Kidney glomerular epithelial cell (primary cell): ENCODE measurements around the gene CYRIA.
A peak's percentile ranks its signal among the peaks of the same experiment; 100 is the strongest.

Experiments used
- DNase-seq: peaks from one replicate; lab custom pipeline; 2025; lab: John Stamatoyannopoulos, UW

CYRIA gene

DNA sequence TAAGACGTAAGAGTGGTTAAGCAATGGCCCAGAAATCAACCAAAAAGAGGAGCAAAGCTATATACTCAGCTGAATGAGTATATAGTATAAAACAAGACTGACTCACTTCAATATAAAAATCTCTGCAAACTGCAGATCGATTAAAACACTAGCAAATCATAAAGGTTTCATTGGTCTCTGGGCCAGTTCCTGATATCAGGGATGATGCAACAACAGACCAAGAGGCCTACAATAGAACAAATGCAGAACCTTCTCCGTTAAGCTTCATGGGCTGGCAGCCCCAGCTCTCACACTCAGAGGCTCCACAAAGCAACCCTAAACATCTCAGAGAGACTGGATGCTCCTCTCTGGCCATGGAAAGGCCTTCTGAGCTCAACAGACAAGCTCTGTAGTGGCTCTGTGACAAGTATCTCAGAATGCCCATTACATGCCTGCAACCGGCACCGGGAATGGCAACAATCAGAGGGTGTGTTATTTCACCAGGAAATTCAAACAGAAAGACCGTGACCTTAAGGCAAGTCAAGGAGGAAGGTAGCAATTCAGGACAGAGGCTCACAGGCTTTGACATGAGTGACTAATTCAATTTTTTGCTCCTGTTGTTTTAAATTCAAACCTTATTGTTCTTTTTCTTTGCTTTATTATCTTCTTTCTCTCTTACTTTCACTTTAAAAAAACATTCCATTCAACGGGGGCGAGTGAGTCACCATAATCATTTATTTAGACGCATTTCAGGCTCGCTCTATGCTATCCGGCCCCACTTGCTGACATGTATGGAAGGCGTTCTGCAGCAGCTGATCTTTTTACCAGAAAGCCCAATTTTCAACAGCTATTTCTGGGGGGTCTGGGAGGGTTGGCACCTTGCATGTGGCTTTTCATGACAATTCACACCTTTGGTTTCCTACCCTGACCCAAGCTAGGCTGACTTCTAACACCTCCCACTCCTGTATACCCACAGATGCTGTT lies 15.1 kb downstream of the CYRIA start:
- peak; percentile 58 for DNase-seq

DNA sequence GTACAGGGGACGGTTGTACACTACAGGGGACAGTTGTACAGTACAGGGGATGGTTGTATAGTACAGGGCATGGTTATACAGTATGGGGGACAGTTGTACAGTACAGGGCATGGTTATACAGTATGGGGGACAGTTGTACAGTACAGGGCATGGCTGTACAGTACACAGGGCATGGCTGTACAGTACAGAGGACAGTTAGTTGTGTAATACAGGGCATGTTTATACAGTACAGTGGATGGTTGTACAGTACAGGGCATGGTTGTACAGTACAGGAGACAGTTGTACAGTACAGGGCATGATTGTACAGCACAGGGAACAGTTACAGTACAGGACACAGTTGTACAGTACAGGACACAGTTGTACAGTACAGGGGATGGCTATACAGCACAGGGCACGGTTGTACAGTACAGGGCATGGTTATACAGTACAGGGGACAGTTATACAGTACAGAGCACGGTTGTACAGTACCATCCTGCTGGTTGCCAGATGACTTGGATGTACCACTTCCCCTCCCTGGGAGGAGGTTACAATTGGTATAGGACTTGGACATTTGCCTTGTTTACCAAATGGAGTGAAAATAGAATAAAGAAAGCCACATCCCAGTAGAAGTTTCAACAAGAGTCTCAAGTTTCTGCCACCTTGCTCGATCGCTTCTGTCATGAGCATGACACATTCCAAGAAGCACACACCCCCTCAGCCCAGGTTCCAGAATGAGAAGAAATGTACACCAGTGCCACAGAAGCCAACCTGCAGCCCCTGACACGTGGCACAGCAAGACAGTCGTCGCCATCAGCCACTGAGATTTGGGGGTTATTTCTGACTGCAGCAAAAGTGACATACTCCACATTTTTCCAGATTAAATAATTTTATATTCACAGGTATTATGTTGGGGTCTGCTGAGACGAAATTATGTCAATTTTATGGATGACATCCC lies 16.0 kb downstream of the CYRIA start:
- no peak for DNase-seq

DNA sequence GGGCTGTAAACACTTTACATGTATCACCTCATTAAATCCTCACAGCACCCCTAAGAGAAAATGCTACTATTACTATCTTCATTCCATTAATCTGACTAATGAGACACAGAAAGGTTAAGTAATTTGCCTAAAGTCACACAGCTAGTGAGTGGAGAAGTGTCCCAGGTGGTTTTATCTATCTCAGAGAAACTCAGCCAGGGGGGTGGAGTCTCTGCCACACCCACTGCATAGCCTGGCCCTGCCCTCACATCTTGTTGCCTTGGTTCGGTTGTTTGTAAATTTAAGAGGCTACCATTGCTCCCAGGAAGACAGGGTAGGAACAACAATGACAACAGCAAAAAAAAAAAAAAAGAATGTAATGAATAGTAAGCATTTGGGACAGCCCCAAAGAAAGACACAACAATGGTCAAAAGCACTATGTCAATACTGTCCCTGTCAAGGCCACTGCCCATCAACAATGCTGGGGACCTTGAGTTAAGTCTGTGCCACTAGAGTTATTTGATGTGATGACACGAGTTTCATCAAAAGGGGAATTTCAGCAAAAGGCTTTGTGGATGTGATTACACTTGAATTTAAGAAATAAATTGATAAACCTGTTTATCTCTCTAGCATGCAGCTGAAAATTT lies 17.5 kb downstream of the CYRIA start:
- no peak for DNase-seq

DNA sequence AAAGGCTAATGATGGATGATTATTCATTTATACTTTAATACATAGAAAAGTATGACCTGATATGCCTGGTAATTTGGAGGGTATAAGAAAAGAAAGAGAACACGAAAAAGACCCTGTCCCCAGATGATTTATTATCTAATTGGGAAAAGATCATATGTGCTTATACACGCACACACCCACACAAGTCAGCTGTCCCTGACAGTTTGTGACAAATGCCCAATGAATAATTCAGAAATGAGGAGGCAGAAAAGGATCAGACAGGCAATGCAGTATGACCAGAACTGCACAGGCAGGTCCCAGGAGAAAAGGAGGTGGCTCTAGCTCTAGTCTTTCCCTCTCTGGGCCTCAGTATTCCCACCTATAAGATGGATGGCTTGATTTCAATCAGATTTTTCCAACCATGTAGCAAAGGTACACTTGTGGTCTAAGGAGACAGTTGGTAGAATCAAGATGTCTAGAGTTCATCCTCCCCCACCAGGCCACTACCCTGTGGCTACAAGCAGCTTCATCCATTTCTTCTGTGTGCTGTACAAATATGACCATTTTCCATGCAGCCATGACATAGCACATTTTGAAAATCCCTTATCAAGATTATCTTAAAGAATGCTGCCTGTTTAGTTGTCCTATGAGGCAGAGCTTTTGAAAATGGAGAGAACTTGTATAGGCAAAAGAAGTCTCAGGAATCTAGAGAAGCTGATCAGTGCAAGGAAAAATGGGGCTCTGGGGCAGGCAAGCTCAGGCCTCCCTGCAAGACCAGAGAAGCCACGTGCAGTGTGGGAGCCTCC lies 19.7 kb downstream of the CYRIA start:
- DNase-seq: no peak

DNA sequence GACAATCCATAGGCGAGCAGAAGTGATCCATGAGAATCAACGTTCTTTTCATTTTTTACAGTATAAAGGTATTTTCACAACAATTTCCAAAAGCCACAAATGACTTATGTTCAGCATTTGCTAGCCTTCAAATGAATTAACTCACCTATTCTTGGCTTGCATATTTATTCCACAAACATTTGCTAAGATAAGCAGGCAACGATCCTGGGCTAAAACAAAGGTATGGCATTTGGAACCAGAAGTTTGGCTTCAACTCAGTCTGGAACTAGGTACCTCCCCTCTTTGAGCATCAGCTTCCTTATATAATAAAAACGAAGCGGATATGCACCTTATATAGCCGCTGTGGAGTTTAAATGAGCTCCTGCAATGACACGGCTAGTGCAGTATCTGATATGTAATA lies 20.5 kb downstream of the CYRIA start:
- no peak for DNase-seq

DNA sequence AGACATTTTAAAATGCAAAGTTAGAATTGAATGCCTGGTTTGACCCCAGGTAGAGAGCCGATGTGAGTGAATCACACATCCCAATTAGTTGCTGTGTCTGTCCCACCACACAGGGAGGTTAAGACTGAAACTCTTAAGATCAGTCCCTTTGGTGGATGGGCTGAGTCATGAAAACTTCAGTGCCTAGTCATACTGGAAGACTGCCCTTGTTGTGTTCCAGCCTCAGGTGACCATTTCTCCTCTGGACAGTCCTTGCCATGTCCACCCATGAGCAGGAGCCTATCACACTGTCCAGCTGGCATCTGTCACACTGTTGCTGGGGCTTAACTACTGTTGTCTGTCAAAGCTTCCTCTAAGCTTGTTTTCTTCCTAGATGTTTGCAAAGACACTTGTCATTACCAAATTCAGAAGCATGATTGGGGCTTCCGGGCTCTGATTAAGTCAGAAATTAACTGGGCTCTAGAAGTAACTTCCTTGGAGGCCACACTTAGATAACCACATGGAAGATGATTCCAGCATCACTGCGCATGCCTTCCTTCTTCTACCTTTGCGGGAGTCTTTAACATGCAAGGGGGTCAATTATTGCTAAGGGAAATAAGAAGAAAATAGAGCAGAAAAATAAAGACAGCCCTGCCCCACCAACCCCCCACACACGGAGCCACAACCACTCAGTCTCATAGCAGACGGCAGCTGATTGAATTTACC lies 21.3 kb downstream of the CYRIA start:
- DNase-seq: peak; percentile 22

DNA sequence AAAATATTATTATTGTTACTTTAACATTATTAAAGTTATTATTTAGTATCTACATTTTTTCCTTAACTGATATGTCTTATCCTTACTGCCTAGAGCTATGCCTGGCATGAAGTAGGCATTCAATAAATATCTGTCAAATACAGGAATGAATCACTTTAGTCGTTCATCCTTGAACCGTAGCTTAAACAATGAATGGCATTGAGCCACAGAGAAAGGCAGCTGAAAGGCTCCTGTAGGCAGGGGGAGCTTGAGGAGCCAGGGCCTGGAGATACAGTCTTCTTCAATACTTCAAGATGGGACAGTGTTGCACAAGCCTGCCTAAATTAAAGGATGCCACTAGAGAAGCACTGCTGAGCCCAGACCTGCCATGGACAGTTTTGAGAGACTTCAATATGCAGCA lies 22.5 kb downstream of the CYRIA start:
- DNase-seq: peak; percentile 55

DNA sequence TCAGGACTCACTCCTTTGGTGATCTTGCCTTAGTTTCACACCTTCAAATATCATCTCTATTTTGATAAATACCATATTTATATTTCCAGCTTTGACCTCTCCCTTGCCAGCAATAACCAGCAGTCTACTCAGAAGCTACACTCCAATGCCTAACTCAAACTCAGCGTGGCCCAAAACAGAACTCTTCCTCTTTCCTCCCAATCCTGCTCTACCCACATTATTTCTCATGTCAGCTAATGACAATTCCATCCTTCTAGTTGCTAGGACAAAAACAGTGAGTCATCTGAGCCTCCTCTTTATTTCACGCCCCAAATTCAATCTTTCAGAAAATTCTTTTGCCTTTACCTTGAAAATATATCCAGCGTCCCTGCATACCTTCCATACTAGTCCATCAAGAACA lies 23.5 kb downstream of the CYRIA start:
- DNase-seq: no peak

DNA sequence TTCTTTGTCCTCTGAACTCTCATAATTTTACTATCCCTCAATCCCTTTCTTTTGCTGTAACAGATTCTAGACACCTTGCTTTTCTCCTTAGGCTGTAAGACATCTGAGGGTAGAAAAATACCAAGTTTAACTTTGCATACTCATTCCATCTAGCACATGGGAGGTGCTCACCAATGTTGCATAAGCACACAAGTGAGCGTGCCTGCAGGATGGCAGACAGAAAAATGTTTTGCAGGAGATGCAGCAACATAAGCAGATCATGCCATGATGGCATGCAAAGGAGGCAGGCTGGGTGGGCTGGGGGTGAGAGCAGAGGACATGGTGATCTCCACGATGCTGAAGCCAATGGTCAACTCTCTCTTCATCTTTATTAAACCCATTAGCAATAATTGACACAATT lies 24.1 kb downstream of the CYRIA start:
- DNase-seq: no peak

DNA sequence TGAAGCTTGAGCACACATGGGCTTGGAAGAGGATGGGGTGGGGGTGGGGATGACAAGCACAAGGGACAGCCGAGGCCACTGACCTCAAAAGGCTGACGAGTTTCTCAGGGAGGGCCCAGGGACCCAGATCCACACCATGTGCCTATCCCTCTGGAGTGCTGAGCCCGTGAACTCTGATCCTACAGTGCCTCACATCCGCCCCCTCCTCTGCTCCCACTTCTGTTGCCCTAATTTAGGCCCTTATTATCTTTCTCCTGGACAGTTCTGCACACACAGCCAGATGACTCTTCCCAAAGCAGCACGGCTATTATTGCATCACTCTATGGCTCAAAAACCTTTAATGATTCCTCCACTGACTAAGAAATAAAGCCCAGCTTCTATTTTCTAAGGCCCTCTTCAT lies 24.8 kb downstream of the CYRIA start:
- DNase-seq: no peak

DNA sequence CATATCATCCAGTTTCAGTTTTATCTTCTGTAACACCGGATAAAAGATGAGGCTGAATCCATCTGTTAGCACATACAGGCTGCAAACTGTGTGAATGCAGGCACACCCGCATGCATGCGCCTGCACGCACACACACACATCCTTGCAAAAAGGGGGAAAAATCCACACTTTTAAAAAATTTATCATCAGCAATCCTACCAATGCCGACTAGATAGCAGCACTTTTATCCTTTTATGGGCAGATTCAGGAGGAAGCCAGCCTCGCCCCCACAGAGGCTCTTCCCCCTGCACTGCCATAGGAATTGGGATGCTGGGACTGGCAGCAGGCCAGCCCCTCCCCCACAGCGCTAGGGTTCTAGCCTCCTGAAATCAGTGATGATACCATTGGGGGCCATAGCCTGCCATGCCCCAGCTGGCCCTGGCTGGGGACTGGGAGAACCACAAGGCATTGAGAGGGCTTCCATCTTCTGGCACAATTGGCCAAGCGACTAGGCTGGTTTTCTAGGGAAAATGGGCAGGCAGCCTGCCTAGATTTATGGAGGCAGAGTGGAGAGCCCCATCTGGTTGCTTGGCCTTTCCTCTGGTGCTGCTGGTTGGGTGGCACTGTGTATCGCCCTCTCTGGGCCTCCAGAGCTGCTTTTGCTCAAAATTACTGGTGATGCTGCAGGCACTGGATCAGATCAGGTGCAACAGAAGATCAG lies 25.5 kb downstream of the CYRIA start:
- DNase-seq: no peak

DNA sequence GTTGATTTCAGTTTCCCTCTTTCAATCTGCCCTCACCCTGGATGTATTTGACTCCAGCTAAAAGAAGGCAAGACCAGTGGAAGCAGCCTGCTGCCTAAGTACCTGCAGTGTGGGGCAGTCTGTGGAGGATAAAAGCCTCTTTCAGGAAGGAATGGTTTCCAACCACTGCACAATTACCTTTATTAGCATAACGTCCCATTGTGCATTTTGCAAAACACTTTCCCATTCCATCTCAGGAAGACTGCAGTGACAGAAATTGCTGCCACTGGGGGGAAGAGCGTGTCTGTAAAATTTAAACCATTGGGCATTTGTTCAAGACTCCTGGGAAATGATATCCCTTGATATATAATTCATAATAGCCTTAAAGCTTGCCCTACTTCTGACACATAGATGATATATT lies 26.2 kb downstream of the CYRIA start:
- DNase-seq: no peak

DNA sequence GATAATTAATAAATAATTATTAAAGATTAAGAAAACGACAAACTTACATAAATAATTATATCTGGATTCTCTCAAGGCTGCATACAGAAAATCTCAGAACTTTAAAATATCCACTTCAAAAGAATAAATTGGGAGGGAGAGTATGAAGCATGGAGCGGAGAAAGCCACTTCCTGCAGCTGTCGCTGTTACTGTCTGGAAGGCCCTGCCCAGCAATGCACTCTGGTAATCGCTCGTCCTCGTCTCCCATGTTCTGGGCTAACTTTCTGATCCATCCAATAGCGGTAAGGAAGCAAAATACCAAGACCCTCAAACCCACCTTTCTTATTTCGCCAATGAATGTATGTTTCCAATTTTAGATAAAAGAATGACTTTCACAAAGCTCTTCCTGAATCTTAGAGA lies 26.7 kb downstream of the CYRIA start:
- DNase-seq: no peak

DNA sequence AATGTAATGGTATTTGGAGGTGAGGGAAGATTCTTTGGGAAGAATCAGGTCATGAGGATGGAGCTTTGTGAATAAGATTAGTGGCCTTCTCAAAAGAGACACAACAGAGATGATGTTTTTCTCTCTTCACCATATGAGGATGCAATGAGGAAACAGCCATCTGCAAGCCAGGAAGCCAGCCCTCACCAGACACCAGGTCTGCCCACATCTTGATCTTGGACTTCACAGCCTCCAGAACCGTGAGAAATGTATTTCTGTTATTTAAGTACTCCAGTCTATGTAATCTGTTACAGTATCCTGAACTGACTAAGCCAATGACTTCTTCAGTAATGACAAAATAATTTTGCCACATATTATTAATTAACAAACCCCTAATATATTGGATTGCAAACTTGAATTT lies 28.3 kb downstream of the CYRIA start:
- DNase-seq: no peak

DNA sequence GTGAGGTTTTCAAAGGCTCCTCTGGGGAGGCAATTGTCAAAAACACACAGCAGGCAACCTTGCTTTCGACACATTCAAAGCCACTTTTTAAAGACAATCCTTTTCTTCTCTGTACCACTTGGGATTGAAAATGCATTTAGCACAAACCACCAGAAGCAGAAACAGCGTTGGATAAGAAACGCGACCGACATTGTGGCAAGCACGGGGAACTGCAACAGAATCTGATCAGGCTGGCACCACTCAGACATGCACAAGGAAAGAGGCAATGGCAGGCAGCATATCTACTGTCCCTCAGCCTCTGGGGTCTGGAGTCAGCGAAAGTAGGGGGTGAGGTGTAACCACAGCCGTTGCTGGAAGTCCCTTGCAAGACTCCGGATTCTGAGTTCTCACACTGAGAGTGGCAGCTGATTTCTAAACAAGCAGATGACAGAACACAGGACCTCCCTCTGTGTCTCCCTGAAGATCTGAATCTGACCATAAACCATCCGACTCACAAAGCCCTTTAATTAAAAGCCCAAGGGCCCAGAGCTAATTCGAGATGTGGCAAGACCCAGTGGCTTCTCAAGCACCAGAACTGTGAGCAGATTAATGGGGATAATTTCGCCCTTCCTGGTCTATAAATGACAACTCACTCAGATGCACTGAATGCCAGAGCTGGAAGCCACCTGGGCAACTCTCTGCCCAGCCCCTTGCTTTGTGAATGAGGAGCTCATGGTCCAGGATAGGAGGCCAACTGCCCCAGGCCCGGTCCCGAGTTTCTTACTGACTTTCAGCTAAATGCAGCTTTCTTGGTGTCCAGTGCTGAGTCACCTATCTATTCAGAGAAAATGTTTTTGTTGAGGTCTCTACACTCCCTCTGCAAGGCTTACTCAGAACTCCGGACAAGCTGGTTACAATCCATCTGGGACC lies 29.6 kb downstream of the CYRIA start:
- DNase-seq: peak; percentile 36

DNA sequence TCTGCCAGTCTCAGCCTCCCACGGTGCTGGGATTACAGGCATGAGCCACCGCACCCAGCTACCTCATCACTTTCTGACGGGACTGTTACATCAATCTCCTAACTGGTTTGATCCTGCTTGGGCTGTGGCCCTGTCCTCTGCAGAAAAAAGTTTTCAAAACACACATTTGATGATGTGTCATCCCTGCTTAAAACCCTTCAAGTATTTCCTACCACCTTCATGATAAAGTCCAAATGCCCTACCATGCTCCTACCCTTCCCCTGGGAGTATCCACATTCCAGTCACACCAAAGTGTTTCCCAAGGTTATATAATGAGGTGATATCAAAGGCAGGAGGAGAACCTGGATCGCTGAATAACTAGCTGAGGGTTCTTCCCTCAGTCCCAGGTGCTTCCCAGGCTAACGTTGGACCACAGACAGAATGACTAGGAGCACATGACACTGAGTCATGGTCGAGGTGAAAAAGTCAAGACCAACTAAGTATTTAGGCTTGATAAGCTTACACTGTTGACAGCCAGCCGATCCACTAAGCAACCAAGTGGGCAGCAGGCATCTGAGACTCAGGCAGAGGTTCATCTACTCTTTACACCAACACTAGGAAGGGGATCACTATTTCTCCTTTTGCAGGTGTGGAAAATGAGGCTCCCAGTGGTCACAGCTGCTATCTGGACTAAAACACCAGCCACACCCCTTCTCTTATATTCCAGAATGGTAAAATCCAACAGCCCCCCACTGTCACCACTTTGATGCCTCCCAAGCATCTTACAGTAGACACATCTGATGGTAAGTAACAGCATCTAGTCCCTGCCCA lies 31.8 kb downstream of the CYRIA start:
- peak; percentile 98 for DNase-seq

DNA sequence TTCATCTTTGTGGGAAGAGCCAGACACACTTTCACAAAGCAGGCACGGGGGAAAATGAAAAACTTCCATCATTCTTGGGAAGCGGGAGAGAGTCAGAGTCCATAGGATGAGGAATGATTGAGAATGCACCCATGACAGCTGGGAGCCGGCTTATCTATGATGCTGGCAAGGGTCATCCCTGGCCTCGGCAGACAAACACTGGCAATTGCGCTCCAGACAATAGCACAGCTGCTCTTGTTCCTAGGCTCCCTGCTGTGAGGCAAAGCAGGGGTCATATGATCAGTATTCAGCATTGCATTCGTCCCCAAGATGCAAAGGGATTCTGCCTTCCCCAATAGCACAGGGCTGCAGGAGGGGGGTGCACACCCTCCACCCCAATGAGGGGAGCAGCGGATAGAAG lies 33.0 kb downstream of the CYRIA start:
- no peak for DNase-seq

DNA sequence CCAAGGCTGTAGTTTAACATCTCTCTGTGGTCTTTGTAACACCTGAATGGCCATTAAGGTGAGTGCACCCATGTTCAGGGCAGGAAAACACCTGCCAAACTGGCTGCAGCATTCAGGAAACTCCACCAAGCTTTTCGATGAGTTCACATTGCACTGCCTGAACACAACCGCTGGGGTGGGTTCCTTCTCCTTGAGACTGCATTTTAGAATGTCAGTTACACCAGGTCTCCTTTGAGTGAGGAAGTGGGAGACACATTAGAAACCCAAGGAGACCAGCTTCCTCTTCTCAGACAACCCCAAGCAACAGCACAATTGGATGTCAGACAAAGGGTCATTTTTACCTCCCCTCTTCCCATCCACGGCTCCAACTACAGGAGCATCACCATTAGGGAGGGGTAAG lies 35.2 kb downstream of the CYRIA start:
- DNase-seq: no peak
